Adrenal gland (tissue), 12 donors: Measurements from ENCODE around the gene BRSK2. TPM values are rescaled to one million over a fixed set of nuclear protein-coding genes. Genes with fewer than 3 reads are reported as not detected.

Experiments used
- DNase-seq, 7 donors: peaks; one replicate each; pipeline ENCODE4 v3.0.0-alpha.2; 2019 to 2020
- H3K27ac ChIP-seq, 5 donors: fragments of 200-600 bp; sonication (generic) in 4 of 5; 1 replicate in 3 of 5; 2 replicates in 2 of 5; pipeline versions ENCODE4 v1.5.1 to v1.8.0; 2016 to 2020; ENCODE audit warnings: mild to moderate bottlenecking in 1 of 5
- H3K27me3 ChIP-seq: fragments of 200-600 bp; 2 replicates; pipeline ENCODE4 v1.8.0; 2021
- H3K36me3 ChIP-seq, 2 donors: fragments of 200-600 bp; replicated peaks in 1 of 2; 1 replicate in 1 of 2; 2 replicates in 1 of 2; pipeline versions ENCODE4 v1.5.1 to v1.8.0; 2018 to 2022
- H3K4me1 ChIP-seq, 2 donors: fragments of 200-600 bp; replicated peaks in 1 of 2; 1 replicate in 1 of 2; 2 replicates in 1 of 2; pipeline versions ENCODE4 v1.5.1 to v1.8.0; 2018 to 2021
- H3K4me3 ChIP-seq, 4 donors: fragments of 200-600 bp; sonication (generic) in 3 of 4; one replicate each; pipeline ENCODE4 v1.5.1; 2016 to 2018
- H3K9me3 ChIP-seq, 3 donors: fragments of 200-600 bp; sonication (generic) in 1 of 3; replicated peaks in 1 of 3; 1 replicate in 2 of 3; 2 replicates in 1 of 3; pipeline versions ENCODE4 v1.5.1 to v1.8.0; 2016 to 2021
- CTCF ChIP-seq, 6 experiments: fragments of 450-650 bp in 4 of 6; fragments of 200-600 bp in 2 of 6; sonication (generic) in 1 of 6; IDR thresholded peaks; 1 replicate in 5 of 6; 2 replicates in 1 of 6; pipeline versions ENCODE4 v1.5.1 to v1.8.0; 2016 to 2021; ENCODE audit warnings: antibody characterized with exemption in 6 of 6, mild to moderate bottlenecking in 2 of 6, moderate library complexity in 1 of 6
- POLR2A ChIP-seq, 2 donors: fragments of 450-650 bp; IDR thresholded peaks; one replicate each; pipeline ENCODE4 v1.6.1; 2017; ENCODE audit warnings: antibody characterized with exemption in 2 of 2, mild to moderate bottlenecking in 2 of 2, moderate library complexity in 1 of 2
- whole genome bisulfite sequencing, 4 donors: extraction: QIAGEN DNeasy Blood & Tissue Kit in 2 of 4; methylation state at CpG; one replicate each; pipeline versions ENCODE4 v1.1.5 to v1.1.7; 2013 to 2017; 5-methylcytosine and 5-hydroxymethylcytosine counted together
- intact Hi-C, 2 donors: fragments of 100-400 bp; cut with DNase I; formaldehyde crosslinking; loops; one replicate each; pipeline versions ENCODE4 v1.14.1 to v1.15.0; 2022 to 2023
- polyA plus RNA-seq, 3 donors: library from polyadenylated mRNA; stranded (reverse); fragments of 200-250 nt in 2 of 3; fragments of 350-450 nt in 1 of 3; fragmentation: Illumina TruSeq in 1 of 3; extraction: RNeasy Lipid Tissue Mini Kit (QIAGEN cat#74804) in 1 of 3; gene quantifications; one replicate each; pipeline ENCODE4 v1.2.3, GENCODE V29; 2013 to 2014
- total RNA-seq, 9 donors: library from RNA; depleted of rRNA in 4 of 9; stranded (reverse); fragments of >200 nt in 4 of 9; fragments of 120-200 nt in 1 of 9; fragmentation: NEBNext Ultra II Directional in 1 of 9; extraction: Animal tissue kit (Norgen Biotek cat#: 25700) in 1 of 9; gene quantifications; one replicate each; pipeline versions ENCODE4 v1.1.0 to v1.2.4, GENCODE V29; 2013 to 2023
- donor health status: healthy with polysubstance abuse.
- donor health status: Bipolar disorder and iron deficiency.
- donor health status: DM: yes; HTN: yes; CAD: no.
- donor health status: DM: no; HTN: no; CAD: no.
- donor health status: DM: no; HTN: no; CAD: no.
- donor health status: DM: yes; HTN: yes; CAD: no.

The BRSK2 gene
- total and polyA plus RNA-seq, 12 donors = 0.18 to 24.5 (median 1.4) TPM; not detected in 1

GRCh38 chr11:1491379-1491778 is 101.6 kb downstream of the BRSK2 start:
- peaks cover 13 to 27% of the 10 kb centered on the region in 2 donors for H3K4me1 ChIP-seq
- DNase-seq = no peak

GRCh38 chr11:1493650-1494244 is 104.0 kb downstream of the BRSK2 start:
- H3K4me1 ChIP-seq = peaks cover 0 to 19% of the 10 kb centered on the region in 2 donors
- intact Hi-C loops = no loop called here
- WGBS, 4 donors = 80 to 96% (median 94%) methylated on average over 3 of the region's 3 CpGs
- H3K36me3 ChIP-seq = no peaks in the 10 kb centered on the region
- no peak overlapping the region for H3K4me3 ChIP-seq
- DNase-seq = no peak
- H3K27me3 ChIP-seq = no peaks in the 10 kb centered on the region
- TF ChIP-seq POLR2A (IDR thresholded peaks at IDR 0.05) (no peak), CTCF (IDR thresholded peaks at IDR 0.05) (no peak)
- no peaks in the 10 kb centered on the region for H3K9me3 ChIP-seq
- no peak overlapping the region for H3K27ac ChIP-seq

More at GRCh38 chr11:1491379-1491778, 101.6 kb downstream of the BRSK2 start:
- Histone ChIP-seq H3K27ac (no peak overlapping the region), H3K36me3 (no peaks in the 10 kb centered on the region), H3K27me3 (no peaks in the 10 kb centered on the region), H3K4me3 (no peak overlapping the region), H3K9me3 (no peaks in the 10 kb centered on the region)
- 82 to 97% (median 92%) methylated on average over 12 of the region's 12 CpGs for WGBS, 4 donors
- intact Hi-C loops = no loop called here
- TF ChIP-seq POLR2A (IDR thresholded peaks at IDR 0.05) = no peak
- no peak for TF ChIP-seq CTCF (IDR thresholded peaks at IDR 0.05)

GRCh38 chr11:1494650-1495049 is 104.9 kb downstream of the BRSK2 start:
- Histone ChIP-seq H3K9me3 (no peaks in the 10 kb centered on the region), H3K4me1 (peaks cover 0 to 14% of the 10 kb centered on the region in 2 donors), H3K27me3 (no peaks in the 10 kb centered on the region), H3K4me3 (no peak overlapping the region), H3K27ac (no peak overlapping the region), H3K36me3 (no peaks in the 10 kb centered on the region)
- intact Hi-C loops = no loop called here
- DNase-seq = no peak
- 78 to 82% (median 79%) methylated on average over 3 of the region's 3 CpGs for WGBS, 4 donors
- TF ChIP-seq POLR2A (IDR thresholded peaks at IDR 0.05) (no peak), CTCF (IDR thresholded peaks at IDR 0.05) (no peak)

GRCh38 chr11:1496091-1496760 is 106.5 kb downstream of the BRSK2 start:
- intact Hi-C loops = no loop called here
- Histone ChIP-seq H3K27ac (no peak overlapping the region), H3K4me1 (peaks cover 0 to 11% of the 10 kb centered on the region in 2 donors)

More at GRCh38 chr11:1496091-1496760, 106.5 kb downstream of the BRSK2 start:
- TF ChIP-seq POLR2A (IDR thresholded peaks at IDR 0.05) (no peak), CTCF (IDR thresholded peaks at IDR 0.05) (no peak)
- no peaks in the 10 kb centered on the region for H3K27me3 ChIP-seq
- H3K9me3 ChIP-seq = no peaks in the 10 kb centered on the region
- no peak overlapping the region for H3K4me3 ChIP-seq
- H3K36me3 ChIP-seq = no peaks in the 10 kb centered on the region
- WGBS, 4 donors = 84 to 91% (median 88%) methylated on average over 9 of the region's 9 CpGs
- peak in 1 of 7 donors; percentile 2 for DNase-seq
